Esophagus squamous epithelium (tissue), 5 donors: ENCODE results near the gene HBB. TPM values are rescaled to one million over a fixed set of nuclear protein-coding genes. Genes with fewer than 3 reads are reported as not detected.

ENCODE experiments used
- DNase-seq: peaks from one replicate; lab custom pipeline; 2025; lab: John Stamatoyannopoulos, UW
- H3K27ac ChIP-seq, 4 donors: fragments of 200-600 bp; sonication (generic); one replicate each; pipeline ENCODE4 v1.5.1; 2016 to 2019; ENCODE audit warnings: mild to moderate bottlenecking in 1 of 4
- H3K27me3 ChIP-seq, 4 donors: fragments of 200-600 bp; sonication (generic); 1 replicate in 3 of 4; 2 replicates in 1 of 4; pipeline versions ENCODE4 v1.5.1 to v1.6.0; 2017 to 2021; ENCODE audit warnings: antibody characterized with exemption in 1 of 4
- H3K36me3 ChIP-seq, 3 donors: fragments of 200-600 bp; sonication (generic); one replicate each; pipeline ENCODE4 v1.5.1; 2016 to 2019
- H3K4me1 ChIP-seq, 3 donors: fragments of 200-600 bp; sonication (generic); one replicate each; pipeline ENCODE4 v1.5.1; 2017 to 2019
- H3K4me3 ChIP-seq, 4 donors: fragments of 200-600 bp; sonication (generic); 1 replicate in 3 of 4; 2 replicates in 1 of 4; pipeline ENCODE4 v1.5.1; 2016 to 2019; ENCODE audit warnings: mild to moderate bottlenecking in 2 of 4, moderate library complexity in 1 of 4
- H3K9me3 ChIP-seq, 3 donors: fragments of 200-600 bp; sonication (generic); one replicate each; pipeline ENCODE4 v1.5.1; 2016 to 2019
- CTCF ChIP-seq, 6 experiments: fragments of 450-650 bp in 4 of 6; fragments of 200-600 bp in 2 of 6; sonication (generic) in 2 of 6; IDR thresholded peaks; one replicate each; pipeline ENCODE4 v1.5.1; 2016 to 2019; ENCODE audit warnings: antibody characterized with exemption in 6 of 6, mild to moderate bottlenecking in 4 of 6, moderate library complexity in 4 of 6
- POLR2A ChIP-seq, 4 donors: fragments of 450-650 bp; IDR thresholded peaks; one replicate each; pipeline ENCODE4 v1.6.1; 2017; ENCODE audit warnings: antibody characterized with exemption in 4 of 4, mild to moderate bottlenecking in 4 of 4, moderate library complexity in 3 of 4
- WGBS, 2 donors: methylation state at CpG; one replicate each; pipeline ENCODE4 v1.1.5; 2018; 5-methylcytosine and 5-hydroxymethylcytosine counted together
- intact Hi-C: fragments of 100-400 bp; cut with DNase I; formaldehyde crosslinking; loops from one replicate; pipeline ENCODE4 v1.15.0; 2022
- total RNA-seq, 4 donors: library from RNA; depleted of rRNA; stranded (reverse); fragments of >200 nt; gene quantifications; one replicate each; pipeline ENCODE4 v1.1.0, GENCODE V29; 2016
- donor health status: DM: yes; HTN: yes; CAD: no.

Gene HBB
- total RNA-seq, 4 donors from 2014 or later: 1.6 to 7.9 (median 2.7) TPM; not detected in 1

GRCh38 chr11:5242933-5243815 lies 16.3 kb upstream of the HBB start:
- 65% methylated on average over 5 to 7 of the region's 7 CpGs for WGBS, 2 donors
- H3K27me3 ChIP-seq: no peaks in the 10 kb centered on the region
- no peaks in the 10 kb centered on the region for H3K36me3 ChIP-seq
- H3K4me1 ChIP-seq: no peaks in the 10 kb centered on the region
- H3K9me3 ChIP-seq: no peaks in the 10 kb centered on the region
- H3K27ac ChIP-seq: no peak overlapping the region
- DNase-seq: no peak
- TF ChIP-seq POLR2A (IDR thresholded peaks at IDR 0.05) (no peak), CTCF (IDR thresholded peaks at IDR 0.05) (no peak)
- intact Hi-C loops: no loop called here
- H3K4me3 ChIP-seq: no peak overlapping the region

DNA sequence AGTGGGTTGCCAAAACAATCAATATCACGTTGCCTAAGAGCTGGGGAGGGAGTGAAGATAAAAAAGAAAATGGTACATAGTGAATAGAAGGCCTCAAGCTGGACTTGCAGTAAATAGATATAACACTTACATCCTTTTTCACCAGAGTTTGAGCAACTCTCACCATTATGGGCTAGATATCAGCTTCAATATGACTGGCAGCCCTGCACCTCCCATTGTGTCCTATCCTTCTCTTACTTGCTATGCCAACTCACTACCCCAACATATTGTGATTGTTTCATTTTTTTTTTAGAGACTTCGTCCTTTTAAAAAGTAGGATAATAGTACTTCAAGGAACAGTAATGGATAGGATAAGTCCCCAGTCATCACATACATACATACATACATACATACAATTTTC lies 15.3 kb upstream of the HBB start:
- WGBS, 2 donors: 48 to 55% methylated on average over 2 of the region's 2 CpGs
- H3K27me3 ChIP-seq: no peaks in the 10 kb centered on the region
- H3K9me3 ChIP-seq: no peaks in the 10 kb centered on the region
- TF ChIP-seq POLR2A (IDR thresholded peaks at IDR 0.05) (no peak), CTCF (IDR thresholded peaks at IDR 0.05) (no peak)
- H3K4me3 ChIP-seq: no peak overlapping the region
- no peaks in the 10 kb centered on the region for H3K36me3 ChIP-seq
- H3K4me1 ChIP-seq: no peaks in the 10 kb centered on the region
- no peak overlapping the region for H3K27ac ChIP-seq
- intact Hi-C loops: no loop called here
- DNase-seq: no peak

GRCh38 chr11:5241458-5241857 lies 14.6 kb upstream of the HBB start:
- H3K27me3 ChIP-seq: no peaks in the 10 kb centered on the region
- H3K36me3 ChIP-seq: no peaks in the 10 kb centered on the region
- H3K27ac ChIP-seq: no peak overlapping the region
- no peak for DNase-seq
- 46 to 56% methylated on average over 3 of the region's 3 CpGs for WGBS, 2 donors
- no peaks in the 10 kb centered on the region for H3K4me1 ChIP-seq
- no peaks in the 10 kb centered on the region for H3K9me3 ChIP-seq
- TF ChIP-seq POLR2A (IDR thresholded peaks at IDR 0.05): no peak
- TF ChIP-seq CTCF (IDR thresholded peaks at IDR 0.05): no peak
- intact Hi-C loops: no loop called here
- no peak overlapping the region for H3K4me3 ChIP-seq

- Histone ChIP-seq H3K36me3 (no peaks in the 10 kb centered on the region), H3K27ac (no peak overlapping the region), H3K4me3 (no peak overlapping the region), H3K27me3 (no peaks in the 10 kb centered on the region), H3K4me1 (no peaks in the 10 kb centered on the region), H3K9me3 (no peaks in the 10 kb centered on the region)
- DNase-seq: no peak
- TF ChIP-seq CTCF (IDR thresholded peaks at IDR 0.05) (no peak), POLR2A (IDR thresholded peaks at IDR 0.05) (no peak)
- WGBS, 2 donors: 43 to 46% methylated on average over 2 of the region's 2 CpGs
- intact Hi-C loops: no loop called here
These were observed 13.6 kb upstream of the HBB start for GRCh38 chr11:5240458-5240857.

DNA sequence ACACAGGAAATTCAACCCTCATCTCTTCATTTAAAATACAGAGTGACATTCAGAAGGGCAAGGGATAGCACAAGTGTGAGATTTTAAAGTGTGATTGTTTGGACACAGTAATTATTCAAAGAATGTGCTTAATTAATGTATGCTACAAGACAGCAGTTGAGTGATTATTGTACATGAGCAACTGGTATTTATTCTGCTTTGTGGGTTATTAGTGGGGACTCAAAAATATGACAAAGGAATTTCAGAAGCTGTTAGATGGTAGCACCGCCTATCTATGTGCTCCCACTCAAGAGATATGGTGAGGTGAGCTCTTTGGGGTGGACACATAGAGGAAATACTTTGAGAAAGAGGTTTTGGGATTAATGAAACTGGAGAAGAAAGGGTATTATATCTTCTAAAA lies 13.2 kb upstream of the HBB start:
- Histone ChIP-seq H3K36me3 (no peaks in the 10 kb centered on the region), H3K4me1 (no peaks in the 10 kb centered on the region), H3K27me3 (no peaks in the 10 kb centered on the region), H3K4me3 (no peak overlapping the region), H3K27ac (no peak overlapping the region), H3K9me3 (no peaks in the 10 kb centered on the region)
- WGBS, 2 donors: 71 to 81% methylated on average over 1 of the region's 1 CpG
- DNase-seq: no peak
- TF ChIP-seq POLR2A (IDR thresholded peaks at IDR 0.05) (no peak), CTCF (IDR thresholded peaks at IDR 0.05) (no peak)
- intact Hi-C loops: no loop called here
